NB4 (cell line): ENCODE data around the gene ADRM1.

Experiments
- DNase-seq: peaks from one replicate; pipeline ENCODE4 v3.0.0; 2010; ENCODE audit warnings: low read depth
- H3K4me3 ChIP-seq: one replicate; pipeline ENCODE4 v1.5.1; 2011; ENCODE audit warnings: mild to moderate bottlenecking, low read depth, low read length, moderate library complexity
- CTCF ChIP-seq: IDR thresholded peaks from one replicate; pipeline ENCODE4 v1.5.1; 2012; ENCODE audit warnings: low read depth, low read length
- MAX ChIP-seq: IDR thresholded peaks from 2 replicates; pipeline ENCODE4 v1.6.1; 2011; ENCODE audit warnings: low read depth, low read length
- MYC ChIP-seq: IDR thresholded peaks from 2 replicates; pipeline ENCODE4 v1.6.1; 2011; ENCODE audit warnings: low read depth, low read length
- POLR2A ChIP-seq: IDR thresholded peaks from 2 replicates; pipeline ENCODE4 v1.6.1; 2011; ENCODE audit warnings: mild to moderate bottlenecking; ENCODE audit not compliant: insufficient read length; ENCODE audit errors: extremely low read depth

ADRM1 gene

GRCh38 chr20:62336775-62337557 is 34.2 kb downstream of the ADRM1 start:
- DNase-seq: no peak
- TF ChIP-seq CTCF (no peak), MYC (no peak), POLR2A (no peak), MAX (no peak)
- no peak overlapping the region for H3K4me3 ChIP-seq

- TF ChIP-seq MAX (no peak), CTCF (no peak), POLR2A (no peak), MYC (no peak)
- H3K4me3 ChIP-seq: no peak overlapping the region
- no peak for DNase-seq
These were observed 34.9 kb downstream of the ADRM1 start for GRCh38 chr20:62337558-62338293.

- no peak for DNase-seq
- H3K4me3 ChIP-seq: no peak overlapping the region
These were observed 35.5 kb downstream of the ADRM1 start for GRCh38 chr20:62338294-62338620.

GRCh38 chr20:62339647-62340062 is 36.9 kb downstream of the ADRM1 start:
- peak; percentile 36 for DNase-seq
- TF ChIP-seq MYC (no peak), CTCF (no peak), MAX (no peak)
- no peak overlapping the region for H3K4me3 ChIP-seq

More at GRCh38 chr20:62338294-62338620, 35.5 kb downstream of the ADRM1 start:
- TF ChIP-seq CTCF: no peak
- no peak for TF ChIP-seq MYC
- no peak for TF ChIP-seq POLR2A
- no peak for TF ChIP-seq MAX

- H3K4me3 ChIP-seq: no peak overlapping the region
- no peak for TF ChIP-seq MYC
- no peak for DNase-seq
These were observed 40.1 kb downstream of the ADRM1 start for GRCh38 chr20:62342910-62343309.

- DNase-seq: no peak
- H3K4me3 ChIP-seq: no peak overlapping the region
- no peak for TF ChIP-seq POLR2A
- no peak for TF ChIP-seq MYC
- no peak for TF ChIP-seq MAX
- no peak for TF ChIP-seq CTCF
These were observed 41.3 kb downstream of the ADRM1 start for GRCh38 chr20:62344092-62344491.
